Measurements from ENCODE around the gene NPAS2. TPM values are rescaled to one million over a fixed set of nuclear protein-coding genes. Genes with fewer than 3 reads are reported as not detected.

The NPAS2 gene
- total RNA-seq, 1 experiment from 2014 or later, result 20.4 TPM

- BruUV-seq (replicated peaks), result no TSS peak
- Histone ChIP-seq H3K4me3 (replicated peaks in 1 of 2; ENCODE audit: low read depth in 1 of 2, low read length in 2 of 2) (no peak overlapping the region), H4K20me1 (ENCODE audit: insufficient read depth) (no peaks in the 10 kb centered on the region), H3K4me2 (ENCODE audit: low read length) (no peak overlapping the region), H3K27me3 (ENCODE audit: insufficient read depth, low read length) (no peaks in the 10 kb centered on the region), H3K9ac (ENCODE audit: low read length) (no peak overlapping the region), H3K79me2 (ENCODE audit: insufficient read depth, low read length) (no peaks in the 10 kb centered on the region), H3K27ac (ENCODE audit: low read depth, low read length) (no peak overlapping the region), H3K4me1 (ENCODE audit: control insufficient read depth in 1 of 2, insufficient read depth in 2 of 2, low read length in 2 of 2) (no peaks in the 10 kb centered on the region), H3K36me3 (ENCODE audit: control insufficient read depth in 1 of 2, insufficient read depth in 2 of 2, low read length in 2 of 2) (no peaks in the 10 kb centered on the region), H2AFZ (ENCODE audit: low read depth, low read length, poor library complexity, severe bottlenecking) (no peak overlapping the region), H3K9me2 (ENCODE audit: insufficient read depth) (no peaks in the 10 kb centered on the region), H3K9me3 (ENCODE audit: control insufficient read depth in 1 of 2, insufficient read depth in 1 of 2, low read depth in 1 of 2, low read length in 2 of 2) (no peaks in the 10 kb centered on the region)
- ChIA-PET RAD21 (ENCODE audit: low non-redundant PET in 1 of 2, low total read pairs in 2 of 2, uncharacterized antibody in 2 of 2, unreplicated experiment in 2 of 2) (no interaction called here), CTCF (no interaction called here), POLR2A (no interaction called here)
- ATAC-seq, result no peak
- intact Hi-C loops (cut with micrococcal nuclease), result no loop called here
- no peak for DNase-seq (ENCODE audit: low read depth, low spot score)
- TF ChIP-seq MAX (IDR thresholded peaks at IDR 0.05) (no peak), ZNF274 (IDR thresholded peaks at IDR 0.05; ENCODE audit: low read depth, low read length) (no peak), POLR2A (IDR thresholded peaks at IDR 0.05; ENCODE audit: borderline replicate concordance, extremely low read depth, insufficient read depth, insufficient read length) (no peak), YY1 (IDR thresholded peaks at IDR 0.05; ENCODE audit: extremely low read depth, insufficient replicate concordance, low read depth, low read length) (no peak), SRF (IDR thresholded peaks at IDR 0.05; ENCODE audit: low read depth) (no peak), ATF3 (IDR thresholded peaks at IDR 0.05) (no peak), ZBTB33 (IDR thresholded peaks at IDR 0.05; ENCODE audit: extremely low read depth, insufficient replicate concordance, low read length) (no peak), RAD21 (IDR thresholded peaks at IDR 0.05; ENCODE audit: low read depth) (no peak), EGR1 (IDR thresholded peaks at IDR 0.05; ENCODE audit: low read depth) (no peak), TCF7L2 (IDR thresholded peaks at IDR 0.05; ENCODE audit: borderline replicate concordance, extremely low read depth, insufficient read depth, insufficient read length) (no peak)
These were observed 18.5 kb upstream of the NPAS2 start for GRCh38 chr2:100801402-100801801.

Data from HCT116 (cell line).